Dedifferentiated amniotic fluid mesenchymal stem cell (primary cell): ENCODE measurements around the gene HCN2.
A peak's percentile ranks its signal among the peaks of the same experiment; 100 is the strongest.

Source experiments
- DNase-seq: peaks from one replicate; pipeline ENCODE4 v3.0.0-alpha.2; 2016; ENCODE audit errors: extremely low spot score

Gene HCN2

DNA sequence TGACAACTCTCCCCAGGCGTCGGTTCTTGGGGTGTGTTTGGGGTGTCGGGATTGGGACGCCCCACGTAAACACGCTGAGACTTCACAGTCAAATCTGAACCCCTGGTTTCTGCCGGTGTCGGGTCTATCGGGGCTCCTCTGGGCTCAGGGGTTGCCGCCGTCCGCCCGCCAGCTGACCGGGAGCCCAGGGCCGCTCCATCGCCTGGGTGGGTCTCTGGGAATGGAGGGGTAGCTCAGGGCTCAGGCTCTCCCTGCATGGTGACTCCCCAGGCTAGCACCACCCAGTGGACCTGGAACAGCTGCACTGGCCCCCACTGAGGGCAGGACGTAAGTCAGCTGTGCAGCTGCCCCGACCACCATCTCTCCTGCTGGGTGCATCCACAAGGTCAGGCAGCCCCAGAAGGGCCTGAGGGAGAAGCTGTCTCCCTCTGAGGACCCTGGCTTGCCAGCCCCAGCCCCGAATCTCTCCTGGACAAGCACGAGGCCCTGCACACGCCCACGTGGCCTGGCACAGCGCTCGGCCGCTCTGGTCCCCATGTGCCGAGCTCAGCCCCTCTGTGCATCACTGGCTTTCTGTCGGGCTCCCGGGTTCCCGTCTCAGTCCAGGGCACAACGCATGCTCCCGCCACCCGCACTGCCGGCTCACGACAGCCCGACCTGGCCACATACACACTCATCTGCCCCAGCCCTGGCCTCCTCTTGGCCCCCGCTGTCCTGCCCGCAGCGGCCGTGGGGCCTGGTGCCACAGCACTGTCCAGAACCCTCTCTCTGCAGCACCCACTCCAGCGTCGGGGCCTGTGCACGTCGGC is 67.3 kb downstream of the HCN2 start:
- DNase-seq, result no peak

DNA sequence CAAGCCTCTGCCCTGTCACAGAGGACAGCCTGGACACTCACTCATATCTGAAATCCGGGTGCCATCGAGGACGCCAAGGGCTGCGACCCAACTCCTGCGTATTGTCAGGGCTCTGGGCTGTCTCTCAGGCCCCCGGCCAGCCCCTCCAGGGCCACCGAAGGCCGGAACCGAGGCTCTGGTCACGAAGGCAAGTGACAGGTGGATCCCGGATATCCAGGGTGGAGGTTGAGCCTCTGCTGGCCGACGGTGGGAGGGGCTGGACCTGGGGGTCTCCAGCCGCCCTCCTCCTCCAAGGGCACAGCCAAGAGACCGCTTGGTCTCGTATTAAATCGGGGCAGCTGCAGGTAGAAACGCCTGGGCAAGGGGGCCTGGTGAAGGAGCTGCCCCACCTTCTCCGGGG is 67.9 kb downstream of the HCN2 start:
- no peak for DNase-seq

DNA sequence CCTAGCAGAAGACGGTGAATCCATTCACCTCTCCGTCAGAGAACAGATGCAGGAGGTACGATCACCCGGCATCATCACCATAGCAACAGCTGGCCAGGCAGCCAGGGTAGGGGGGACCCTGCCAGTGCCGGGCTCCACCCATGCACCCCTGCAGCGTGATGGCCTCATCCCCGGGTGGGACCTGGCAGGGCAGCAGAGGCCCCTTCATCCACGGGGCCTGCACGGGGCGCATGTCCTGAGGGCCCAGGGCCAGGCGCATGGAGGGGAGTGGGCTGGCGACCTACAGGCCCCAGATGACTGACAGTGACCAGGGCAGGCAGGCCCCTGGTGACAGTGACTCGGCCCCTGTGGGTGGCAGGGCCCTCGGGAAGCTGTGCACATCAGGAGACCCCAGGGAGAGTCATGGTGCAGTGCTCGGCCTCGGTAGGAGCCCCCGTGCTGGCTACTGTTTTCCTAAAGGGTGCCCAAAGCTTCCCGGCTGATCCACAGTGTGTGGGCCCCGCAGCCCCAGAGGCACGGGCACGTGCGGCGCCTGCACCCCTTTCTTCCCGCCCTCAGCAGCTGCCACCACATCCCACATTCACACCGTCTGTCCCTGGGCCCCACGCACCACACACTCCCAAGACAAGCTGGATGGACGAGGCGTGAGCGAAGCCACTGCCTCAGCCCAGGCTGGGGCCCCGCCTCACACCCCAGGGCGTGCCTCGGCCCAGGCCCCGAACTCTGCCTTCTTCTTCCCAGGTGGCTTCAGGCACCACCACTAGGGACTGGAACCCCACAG is 68.6 kb downstream of the HCN2 start:
- DNase-seq, result no peak

DNA sequence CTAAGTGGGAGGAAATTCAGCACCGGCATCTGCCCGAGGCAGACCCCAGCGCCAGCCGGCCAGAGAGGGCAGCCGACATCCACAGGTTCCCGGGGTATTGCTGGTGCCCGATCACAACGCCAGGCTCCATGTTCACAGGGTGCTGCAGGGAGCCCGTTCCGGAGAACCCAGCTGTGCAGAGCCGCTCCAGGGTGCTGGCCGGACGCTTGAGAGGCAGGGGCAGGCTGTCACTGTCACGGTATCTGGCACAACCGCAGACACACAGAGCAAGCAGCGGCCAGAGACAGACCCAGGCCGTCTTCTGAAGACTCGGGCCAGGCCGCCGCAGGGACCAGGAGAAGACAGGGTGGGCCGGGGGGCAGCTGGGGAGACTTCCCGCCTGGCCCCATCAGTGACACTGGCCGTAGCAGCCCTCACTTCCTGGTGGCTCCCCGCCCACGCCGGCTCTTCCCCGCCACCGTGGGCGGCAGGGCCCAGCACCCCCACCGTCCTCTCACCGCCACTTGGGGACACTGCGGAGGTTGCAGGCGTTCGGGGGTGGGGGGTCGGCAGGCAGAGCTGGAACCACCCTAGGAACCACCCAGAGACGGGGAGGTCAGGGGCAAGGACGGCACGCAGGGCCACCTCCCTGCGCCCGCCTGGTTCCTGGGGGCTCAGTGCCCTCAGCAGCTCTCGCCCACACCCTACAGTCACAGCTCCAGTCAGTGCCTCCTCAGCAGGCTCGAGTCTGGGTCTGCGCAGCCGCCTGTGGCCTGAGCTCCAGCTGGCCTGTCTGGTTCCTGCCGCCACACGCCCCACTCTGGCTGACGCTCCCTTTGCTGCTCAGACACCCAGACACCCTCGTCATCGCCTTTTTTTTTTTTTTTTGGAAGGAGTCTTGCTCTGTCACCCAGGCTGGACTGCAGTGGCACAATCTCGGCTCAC is 69.5 kb downstream of the HCN2 start:
- no peak for DNase-seq

- DNase-seq, result no peak
These were observed 71.2 kb downstream of the HCN2 start for GRCh38 chr19:660793-661426.

DNA sequence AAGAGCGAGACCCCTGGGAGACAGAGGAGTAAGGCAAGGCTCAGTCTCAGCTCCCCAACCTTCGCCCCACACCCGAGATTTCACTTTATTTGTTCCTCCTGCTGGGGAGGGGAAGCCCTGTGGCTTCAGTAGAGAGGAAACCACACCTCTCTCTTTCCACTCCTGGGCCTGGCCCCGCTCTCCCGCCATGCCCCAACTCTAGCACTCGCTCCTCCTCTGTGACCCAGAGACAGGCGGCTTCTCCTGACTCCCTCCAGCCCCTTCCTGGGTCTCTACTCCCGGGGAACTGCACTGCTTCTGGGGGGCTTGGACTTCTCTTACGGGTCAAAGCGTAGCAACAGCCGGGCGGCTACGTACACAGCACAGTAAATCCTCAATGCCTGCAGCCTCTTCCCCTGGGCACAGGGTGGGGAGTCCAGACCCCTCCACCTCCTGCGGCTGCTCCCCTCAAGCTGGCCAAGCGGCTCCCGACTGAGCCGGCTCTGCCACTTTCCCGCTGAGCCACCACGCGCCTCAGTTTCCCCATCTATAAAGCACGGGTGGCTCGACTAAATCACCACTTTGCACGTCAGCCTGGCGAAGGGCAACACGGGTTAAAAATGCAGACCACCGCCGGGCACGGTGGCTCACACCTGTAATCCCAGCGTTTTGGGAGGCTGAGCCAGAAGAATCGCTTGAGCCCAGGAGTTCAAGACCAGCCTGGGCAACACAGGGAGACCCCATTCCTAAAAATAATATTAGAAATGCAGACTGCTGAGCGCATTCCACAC is 71.9 kb downstream of the HCN2 start:
- no peak for DNase-seq

DNA sequence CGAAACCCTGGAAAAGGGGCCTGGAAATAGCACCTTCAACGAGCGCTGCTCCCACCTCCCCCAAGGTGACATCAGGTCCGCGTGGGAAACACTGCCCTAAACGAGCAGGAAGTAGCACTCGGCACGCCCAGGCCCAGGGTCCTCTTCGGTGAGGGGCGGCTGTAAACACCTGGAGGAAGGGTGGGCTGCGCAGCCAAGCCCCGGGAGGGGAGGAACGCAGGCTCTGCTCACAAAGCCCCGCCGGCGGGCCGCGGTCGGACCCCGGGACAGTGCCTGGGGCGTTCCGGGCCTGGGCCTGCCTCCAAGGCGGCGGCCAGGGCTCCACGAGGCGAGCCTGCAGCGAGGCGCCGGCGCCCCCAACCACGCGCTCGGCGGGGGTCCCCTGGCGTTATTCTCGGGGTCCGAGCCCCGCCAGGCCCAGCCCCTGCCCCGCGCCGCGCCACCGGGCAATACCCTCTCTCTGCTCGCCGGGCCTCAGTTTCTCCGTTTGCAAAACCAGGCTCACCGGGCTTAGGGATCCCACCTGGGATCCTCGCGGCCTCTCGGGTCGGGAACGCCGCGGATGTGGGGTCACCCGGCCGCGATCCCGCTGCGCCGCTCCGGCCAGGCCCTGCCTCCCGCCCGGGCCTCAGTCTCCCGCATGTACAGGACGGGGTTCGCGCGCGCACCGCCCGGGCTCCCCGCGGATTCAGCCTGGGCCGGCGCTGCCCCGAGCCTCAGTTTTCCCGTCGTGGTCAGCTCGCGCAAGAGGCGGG is 72.7 kb downstream of the HCN2 start:
- no peak for DNase-seq

DNA sequence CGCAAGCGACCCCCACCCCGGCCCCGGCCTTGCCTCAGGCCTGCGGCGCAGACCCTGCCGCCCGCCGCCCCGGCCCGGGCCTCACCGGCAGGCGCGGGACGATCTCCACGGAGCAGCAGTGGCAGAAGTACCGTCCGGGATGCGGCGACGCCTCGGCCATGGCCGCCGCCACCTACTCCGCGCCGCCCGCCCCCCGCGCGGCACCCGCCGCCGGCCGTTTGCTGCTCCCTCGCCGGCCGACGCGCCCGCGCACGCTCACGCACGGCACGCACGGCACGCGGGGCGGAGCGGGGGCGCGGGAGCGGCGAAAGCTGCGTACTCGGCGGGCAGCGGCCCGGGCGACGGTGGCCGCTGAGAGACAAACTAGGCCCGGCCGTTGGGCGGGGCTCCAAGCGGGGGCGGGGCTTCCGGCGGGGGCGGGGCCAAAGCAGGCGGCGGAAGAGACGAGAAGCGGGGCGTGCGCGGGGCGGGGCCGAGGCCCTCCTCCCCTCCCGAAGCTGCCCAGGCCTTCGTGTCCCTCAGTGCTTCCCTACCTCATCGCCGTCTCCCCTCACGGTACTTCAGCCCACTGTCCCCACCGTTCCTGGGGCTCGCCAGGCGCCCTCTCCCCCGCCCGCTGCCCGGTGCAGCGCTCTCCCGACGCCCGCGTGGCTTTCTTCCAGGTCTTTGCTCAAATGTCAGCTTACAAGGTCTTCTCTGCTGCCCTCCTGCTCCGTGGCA is 73.4 kb downstream of the HCN2 start, which contains the start of gene RNF126:
RNF126 (minus strand) TSS at position 253 of the 720 bp plus-strand sequence; CDS start at position 160, 93 bp downstream.
- DNase-seq, result peak; percentile 84

DNA sequence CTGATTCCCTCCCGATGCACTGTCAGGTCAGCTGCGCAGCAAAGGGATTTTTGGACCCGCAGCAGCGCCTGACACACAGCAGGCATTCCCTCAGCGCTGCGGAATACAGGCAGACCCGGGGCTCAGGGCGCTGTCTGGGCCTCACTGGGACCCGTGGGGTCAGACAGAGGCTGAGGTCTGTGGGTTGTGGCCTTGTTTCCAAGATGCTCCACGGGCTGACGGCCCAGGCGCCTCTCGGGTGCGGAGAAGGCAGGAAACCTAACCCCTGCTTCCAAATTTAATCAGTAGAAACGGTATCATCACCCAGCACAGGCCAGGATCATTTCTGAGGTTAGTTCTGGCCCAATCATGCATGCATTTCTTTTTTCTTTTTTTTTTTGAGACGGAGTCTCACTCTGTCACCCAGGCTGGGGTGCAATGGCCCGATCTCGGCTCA is 74.0 kb downstream of the HCN2 start:
- DNase-seq, result no peak

GRCh38 chr19:664913-665443 is 75.3 kb downstream of the HCN2 start:
- peak; percentile 78 for DNase-seq
